Ascending aorta (tissue), 2 donors: ENCODE results near the gene KIDINS220. TPM values are rescaled to one million over a fixed set of nuclear protein-coding genes. Genes with fewer than 3 reads are reported as not detected.

ENCODE experiments used
- DNase-seq, 2 donors: peaks; one replicate each; pipeline ENCODE4 v3.0.0-alpha.2; 2019; ENCODE audit warnings: low spot score in 2 of 2
- H3K27ac ChIP-seq, 2 donors: fragments of 200-600 bp; sonication (generic); one replicate each; pipeline ENCODE4 v1.5.1; 2016 to 2017; ENCODE audit warnings: mild to moderate bottlenecking in 1 of 2
- H3K27me3 ChIP-seq: fragments of 200-600 bp; sonication (generic); one replicate; pipeline ENCODE4 v1.5.1; 2017
- H3K36me3 ChIP-seq, 2 donors: fragments of 200-600 bp; sonication (generic); one replicate each; pipeline ENCODE4 v1.5.1; 2016
- H3K4me1 ChIP-seq, 2 donors: fragments of 200-600 bp; sonication (generic); one replicate each; pipeline ENCODE4 v1.5.1; 2016 to 2017; ENCODE audit warnings: mild to moderate bottlenecking in 1 of 2
- H3K4me3 ChIP-seq, 2 donors: fragments of 200-600 bp; sonication (generic); one replicate each; pipeline ENCODE4 v1.5.1; 2016 to 2017; ENCODE audit warnings: mild to moderate bottlenecking in 1 of 2
- H3K9me3 ChIP-seq, 2 donors: fragments of 200-600 bp; sonication (generic); one replicate each; pipeline ENCODE4 v1.5.1; 2016
- CTCF ChIP-seq, 3 experiments: fragments of 200-600 bp in 2 of 3; fragments of 450-650 bp in 1 of 3; sonication (generic) in 2 of 3; IDR thresholded peaks; one replicate each; pipeline ENCODE4 v1.5.1; 2016 to 2019; ENCODE audit warnings: antibody characterized with exemption in 3 of 3, mild to moderate bottlenecking in 1 of 3, moderate library complexity in 1 of 3
- intact Hi-C: fragments of 100-400 bp; cut with DNase I; formaldehyde crosslinking; loops from one replicate; pipeline ENCODE4 v1.15.1; 2023
- total RNA-seq: library from RNA; depleted of rRNA; stranded (reverse); fragments of >200 nt; gene quantifications from one replicate; pipeline ENCODE4 v1.1.0, GENCODE V29; 2016

KIDINS220 gene
- total RNA-seq, 1 donor from 2014 or later: 59.1 TPM

- Histone ChIP-seq H3K27me3 (no peaks in the 10 kb centered on the region), H3K36me3 (peaks cover 16 to 73% of the 10 kb centered on the region in 2 donors), H3K4me3 (no peak overlapping the region), H3K9me3 (no peaks in the 10 kb centered on the region), H3K4me1 (peaks cover 0 to 5% of the 10 kb centered on the region in 2 donors), H3K27ac (no peak overlapping the region)
- no peak for TF ChIP-seq CTCF (IDR thresholded peaks at IDR 0.05)
- no peak for DNase-seq
- intact Hi-C loops: no loop called here
These were observed 33.6 kb downstream of the KIDINS220 start for GRCh38 chr2:8803658-8804379.

- Histone ChIP-seq H3K36me3 (peaks cover 24 to 66% of the 10 kb centered on the region in 2 donors), H3K27me3 (no peaks in the 10 kb centered on the region), H3K27ac (no peak overlapping the region), H3K4me3 (no peak overlapping the region), H3K4me1 (peaks cover 0 to 5% of the 10 kb centered on the region in 2 donors), H3K9me3 (no peaks in the 10 kb centered on the region)
- DNase-seq: no peak
- TF ChIP-seq CTCF (IDR thresholded peaks at IDR 0.05): no peak
- intact Hi-C loops: no loop called here
These were observed 34.7 kb downstream of the KIDINS220 start for GRCh38 chr2:8802741-8803140.

- no peak overlapping the region for H3K4me3 ChIP-seq
- no peaks in the 10 kb centered on the region for H3K9me3 ChIP-seq
- H3K4me1 ChIP-seq: peaks cover 0 to 5% of the 10 kb centered on the region in 2 donors
- intact Hi-C loops: no loop called here
- peaks cover 38 to 66% of the 10 kb centered on the region in 2 donors for H3K36me3 ChIP-seq
- no peak for TF ChIP-seq CTCF (IDR thresholded peaks at IDR 0.05)
- DNase-seq: no peak
- H3K27ac ChIP-seq: no peak overlapping the region
- H3K27me3 ChIP-seq: no peaks in the 10 kb centered on the region
These were observed 36.6 kb downstream of the KIDINS220 start for GRCh38 chr2:8800821-8801220.

GRCh38 chr2:8800218-8800617 lies 37.2 kb downstream of the KIDINS220 start:
- H3K27ac ChIP-seq: no peak overlapping the region
- no peak for TF ChIP-seq CTCF (IDR thresholded peaks at IDR 0.05)
- no peaks in the 10 kb centered on the region for H3K27me3 ChIP-seq
- no peak overlapping the region for H3K4me3 ChIP-seq
- intact Hi-C loops: no loop called here
- DNase-seq: no peak
- no peaks in the 10 kb centered on the region for H3K9me3 ChIP-seq
- H3K36me3 ChIP-seq: peaks cover 38 to 66% of the 10 kb centered on the region in 2 donors
- H3K4me1 ChIP-seq: peaks cover 0 to 5% of the 10 kb centered on the region in 2 donors

GRCh38 chr2:8799004-8799403 lies 38.4 kb downstream of the KIDINS220 start:
- H3K4me1 ChIP-seq: peaks cover 0 to 4% of the 10 kb centered on the region in 2 donors
- TF ChIP-seq CTCF (IDR thresholded peaks at IDR 0.05): no peak
- H3K36me3 ChIP-seq: peaks cover 45 to 69% of the 10 kb centered on the region in 2 donors
- intact Hi-C loops: no loop called here
- H3K27me3 ChIP-seq: no peaks in the 10 kb centered on the region
- no peak overlapping the region for H3K4me3 ChIP-seq
- no peaks in the 10 kb centered on the region for H3K9me3 ChIP-seq
- H3K27ac ChIP-seq: no peak overlapping the region
- DNase-seq: no peak
